GM12878 (cell line): Measurements from ENCODE around the gene KRT80. TPM values are rescaled to one million over a fixed set of nuclear protein-coding genes. Genes with fewer than 3 reads are reported as not detected.

Experiments used
- JUND ChIP-seq: IDR thresholded peaks from 2 replicates; pipeline ENCODE4 v1.6.1; 2012; ENCODE audit warnings: low read depth, mild to moderate bottlenecking, low read length, improper control_type of control experiment, moderate library complexity
- RBBP5 ChIP-seq: fragments of 200-600 bp; sonication (generic); conservative IDR thresholded peaks from 2 replicates; pipeline ENCODE4 v1.6.1; 2016
- WRNIP1 ChIP-seq: IDR thresholded peaks from 2 replicates; pipeline ENCODE4 v1.6.1; 2011; ENCODE audit warnings: low read depth, low read length, improper control_type of control experiment, borderline replicate concordance
- ZBED1 ChIP-seq: IDR thresholded peaks from 2 replicates; pipeline ENCODE4 v1.6.1; 2016; ENCODE audit warnings: borderline replicate concordance
- ZZZ3 ChIP-seq: IDR thresholded peaks from 2 replicates; pipeline ENCODE4 v1.6.1; 2011; ENCODE audit warnings: low read depth; ENCODE audit not compliant: control insufficient read depth, insufficient read length
- polyA plus RNA-seq, 11 experiments: library from polyadenylated mRNA; depleted of rRNA in 4 of 11; unstranded in 6 of 11; stranded (reverse) in 5 of 11; fragments of >200 nt; fragmentation: Nextera tagmentation in 4 of 11; fragmentation: Illumina TruSeq in 1 of 11; extraction: Ambion mirVana in 4 of 11; extraction: Trizol in 1 of 11; gene quantifications; 1 replicate in 1 of 11; 2 replicates in 10 of 11; pipeline versions ENCODE4 v1.2.1 to v1.2.3, GENCODE V29; 2011 to 2016; ENCODE audit warnings: inconsistent platforms in 2 of 11, missing spikeins in 2 of 11, low read depth in 1 of 11
- total RNA-seq, 4 experiments: library from RNA; depleted of rRNA in 3 of 4; stranded (reverse); fragments of >200 nt in 3 of 4; fragmentation: Illumina TruSeq in 1 of 4; extraction: Trizol in 1 of 4; gene quantifications; 2 replicates each; pipeline versions ENCODE4 v1.2.1 to v1.2.3, GENCODE V29; 2013 to 2021
- TF ChIP-seq, protein P1 (sequence below), 3 experiments: IDR thresholded peaks in 2 of 3; conservative IDR thresholded peaks in 1 of 3; 2 replicates each; pipeline ENCODE4 v1.5.1; 2011; ENCODE audit warnings: low read depth in 3 of 3, low read length in 3 of 3, mild to moderate bottlenecking in 3 of 3, control low read depth in 2 of 3, moderate library complexity in 2 of 3, inconsistent platforms in 1 of 3, mixed read lengths in 1 of 3; ENCODE audit not compliant: control insufficient read depth in 2 of 3, insufficient read depth in 1 of 3; ENCODE audit errors: extremely low read depth in 1 of 3
- TF ChIP-seq, protein P2 (sequence below): fragments of 450-650 bp; IDR thresholded peaks from 2 replicates; pipeline ENCODE4 v1.6.1; 2017; ENCODE audit warnings: mild to moderate bottlenecking, moderate library complexity
- TF ChIP-seq, protein P3 (sequence below): IDR thresholded peaks from 2 replicates; pipeline ENCODE4 v1.6.1; 2012; ENCODE audit warnings: mild to moderate bottlenecking, low read depth, low read length

KRT80 gene
- total and polyA plus RNA-seq, 10 of the 15 experiments (the other 5 are each of a cell fraction or from before 2014, with no cell fraction given): 0.01 TPM; not detected in 9

DNA sequence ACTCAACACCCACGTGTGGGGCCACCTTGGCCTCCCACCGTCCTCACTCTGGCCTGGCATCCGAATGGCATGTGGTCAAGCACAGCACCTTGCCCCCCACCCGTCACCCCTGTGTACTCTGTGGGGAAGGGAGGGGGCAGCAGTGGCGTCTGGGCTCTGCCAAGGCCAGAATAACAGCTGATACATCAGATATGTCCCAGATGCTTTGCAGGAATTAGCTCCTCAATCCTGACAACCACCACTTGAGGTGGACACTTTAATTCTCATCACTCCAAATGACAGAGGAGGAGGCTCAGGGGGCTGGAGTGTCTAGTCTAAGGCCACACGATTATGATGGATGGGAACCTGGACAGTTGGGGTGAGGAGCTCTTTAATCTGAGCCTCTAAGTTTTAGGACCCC is 1.7 kb upstream of the KRT80 start (continued):
- TF ChIP-seq, protein P1, sequence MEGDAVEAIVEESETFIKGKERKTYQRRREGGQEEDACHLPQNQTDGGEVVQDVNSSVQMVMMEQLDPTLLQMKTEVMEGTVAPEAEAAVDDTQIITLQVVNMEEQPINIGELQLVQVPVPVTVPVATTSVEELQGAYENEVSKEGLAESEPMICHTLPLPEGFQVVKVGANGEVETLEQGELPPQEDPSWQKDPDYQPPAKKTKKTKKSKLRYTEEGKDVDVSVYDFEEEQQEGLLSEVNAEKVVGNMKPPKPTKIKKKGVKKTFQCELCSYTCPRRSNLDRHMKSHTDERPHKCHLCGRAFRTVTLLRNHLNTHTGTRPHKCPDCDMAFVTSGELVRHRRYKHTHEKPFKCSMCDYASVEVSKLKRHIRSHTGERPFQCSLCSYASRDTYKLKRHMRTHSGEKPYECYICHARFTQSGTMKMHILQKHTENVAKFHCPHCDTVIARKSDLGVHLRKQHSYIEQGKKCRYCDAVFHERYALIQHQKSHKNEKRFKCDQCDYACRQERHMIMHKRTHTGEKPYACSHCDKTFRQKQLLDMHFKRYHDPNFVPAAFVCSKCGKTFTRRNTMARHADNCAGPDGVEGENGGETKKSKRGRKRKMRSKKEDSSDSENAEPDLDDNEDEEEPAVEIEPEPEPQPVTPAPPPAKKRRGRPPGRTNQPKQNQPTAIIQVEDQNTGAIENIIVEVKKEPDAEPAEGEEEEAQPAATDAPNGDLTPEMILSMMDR (IDR thresholded peaks at IDR 0.05 in 2 of 3, conservative IDR thresholded peaks at IDR 0.05 in 1 of 3; ENCODE audit: control insufficient read depth in 2 of 3, extremely low read depth in 1 of 3, insufficient read depth in 1 of 3, low read depth in 3 of 3, low read length in 3 of 3): no peak
- no peak for TF ChIP-seq ZBED1
- no peak for TF ChIP-seq RBBP5
- TF ChIP-seq ZZZ3: no peak
- TF ChIP-seq WRNIP1: no peak
- TF ChIP-seq, protein P2, sequence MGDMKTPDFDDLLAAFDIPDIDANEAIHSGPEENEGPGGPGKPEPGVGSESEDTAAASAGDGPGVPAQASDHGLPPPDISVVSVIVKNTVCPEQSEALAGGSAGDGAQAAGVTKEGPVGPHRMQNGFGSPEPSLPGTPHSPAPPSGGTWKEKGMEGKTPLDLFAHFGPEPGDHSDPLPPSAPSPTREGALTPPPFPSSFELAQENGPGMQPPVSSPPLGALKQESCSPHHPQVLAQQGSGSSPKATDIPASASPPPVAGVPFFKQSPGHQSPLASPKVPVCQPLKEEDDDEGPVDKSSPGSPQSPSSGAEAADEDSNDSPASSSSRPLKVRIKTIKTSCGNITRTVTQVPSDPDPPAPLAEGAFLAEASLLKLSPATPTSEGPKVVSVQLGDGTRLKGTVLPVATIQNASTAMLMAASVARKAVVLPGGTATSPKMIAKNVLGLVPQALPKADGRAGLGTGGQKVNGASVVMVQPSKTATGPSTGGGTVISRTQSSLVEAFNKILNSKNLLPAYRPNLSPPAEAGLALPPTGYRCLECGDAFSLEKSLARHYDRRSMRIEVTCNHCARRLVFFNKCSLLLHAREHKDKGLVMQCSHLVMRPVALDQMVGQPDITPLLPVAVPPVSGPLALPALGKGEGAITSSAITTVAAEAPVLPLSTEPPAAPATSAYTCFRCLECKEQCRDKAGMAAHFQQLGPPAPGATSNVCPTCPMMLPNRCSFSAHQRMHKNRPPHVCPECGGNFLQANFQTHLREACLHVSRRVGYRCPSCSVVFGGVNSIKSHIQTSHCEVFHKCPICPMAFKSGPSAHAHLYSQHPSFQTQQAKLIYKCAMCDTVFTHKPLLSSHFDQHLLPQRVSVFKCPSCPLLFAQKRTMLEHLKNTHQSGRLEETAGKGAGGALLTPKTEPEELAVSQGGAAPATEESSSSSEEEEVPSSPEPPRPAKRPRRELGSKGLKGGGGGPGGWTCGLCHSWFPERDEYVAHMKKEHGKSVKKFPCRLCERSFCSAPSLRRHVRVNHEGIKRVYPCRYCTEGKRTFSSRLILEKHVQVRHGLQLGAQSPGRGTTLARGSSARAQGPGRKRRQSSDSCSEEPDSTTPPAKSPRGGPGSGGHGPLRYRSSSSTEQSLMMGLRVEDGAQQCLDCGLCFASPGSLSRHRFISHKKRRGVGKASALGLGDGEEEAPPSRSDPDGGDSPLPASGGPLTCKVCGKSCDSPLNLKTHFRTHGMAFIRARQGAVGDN: no peak
- TF ChIP-seq, protein P3, sequence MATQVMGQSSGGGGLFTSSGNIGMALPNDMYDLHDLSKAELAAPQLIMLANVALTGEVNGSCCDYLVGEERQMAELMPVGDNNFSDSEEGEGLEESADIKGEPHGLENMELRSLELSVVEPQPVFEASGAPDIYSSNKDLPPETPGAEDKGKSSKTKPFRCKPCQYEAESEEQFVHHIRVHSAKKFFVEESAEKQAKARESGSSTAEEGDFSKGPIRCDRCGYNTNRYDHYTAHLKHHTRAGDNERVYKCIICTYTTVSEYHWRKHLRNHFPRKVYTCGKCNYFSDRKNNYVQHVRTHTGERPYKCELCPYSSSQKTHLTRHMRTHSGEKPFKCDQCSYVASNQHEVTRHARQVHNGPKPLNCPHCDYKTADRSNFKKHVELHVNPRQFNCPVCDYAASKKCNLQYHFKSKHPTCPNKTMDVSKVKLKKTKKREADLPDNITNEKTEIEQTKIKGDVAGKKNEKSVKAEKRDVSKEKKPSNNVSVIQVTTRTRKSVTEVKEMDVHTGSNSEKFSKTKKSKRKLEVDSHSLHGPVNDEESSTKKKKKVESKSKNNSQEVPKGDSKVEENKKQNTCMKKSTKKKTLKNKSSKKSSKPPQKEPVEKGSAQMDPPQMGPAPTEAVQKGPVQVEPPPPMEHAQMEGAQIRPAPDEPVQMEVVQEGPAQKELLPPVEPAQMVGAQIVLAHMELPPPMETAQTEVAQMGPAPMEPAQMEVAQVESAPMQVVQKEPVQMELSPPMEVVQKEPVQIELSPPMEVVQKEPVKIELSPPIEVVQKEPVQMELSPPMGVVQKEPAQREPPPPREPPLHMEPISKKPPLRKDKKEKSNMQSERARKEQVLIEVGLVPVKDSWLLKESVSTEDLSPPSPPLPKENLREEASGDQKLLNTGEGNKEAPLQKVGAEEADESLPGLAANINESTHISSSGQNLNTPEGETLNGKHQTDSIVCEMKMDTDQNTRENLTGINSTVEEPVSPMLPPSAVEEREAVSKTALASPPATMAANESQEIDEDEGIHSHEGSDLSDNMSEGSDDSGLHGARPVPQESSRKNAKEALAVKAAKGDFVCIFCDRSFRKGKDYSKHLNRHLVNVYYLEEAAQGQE: no peak
- TF ChIP-seq JUND: no peak
